ENCODE data around the gene PCK2. TPM values are rescaled to one million over a fixed set of nuclear protein-coding genes. Genes with fewer than 3 reads are reported as not detected.

Gene PCK2
- total and polyA plus RNA-seq, 4 donors = 39.8 to 250 (median 221) TPM

GRCh38 chr14:24077086-24077485, 17.0 kb upstream of the PCK2 start:
- DNase-seq (ENCODE audit: low spot score) = no peak
- Histone ChIP-seq H3K9me3 (ENCODE audit: control insufficient read depth in 4 of 4, low read length in 3 of 4) (no peaks in the 10 kb centered on the region), H3K9ac (ENCODE audit: low read depth in 1 of 2, low read length in 2 of 2) (no peak overlapping the region), H3K4me3 (ENCODE audit: low read depth in 1 of 3, low read length in 3 of 3) (no peak overlapping the region), H3K27me3 (ENCODE audit: control insufficient read depth in 4 of 4, insufficient read depth in 4 of 4, low read length in 3 of 4) (no peaks in the 10 kb centered on the region), H3K4me1 (ENCODE audit: control insufficient read depth in 4 of 4, insufficient read depth in 4 of 4, low read length in 3 of 4) (peaks cover 30 to 54% (median 48%) of the 10 kb centered on the region in 4 donors), H3K27ac (ENCODE audit: low read depth in 1 of 2, low read length in 2 of 2) (no peak overlapping the region), H3K36me3 (ENCODE audit: control insufficient read depth in 4 of 4, insufficient read depth in 3 of 4, low read depth in 1 of 4, low read length in 3 of 4) (no peaks in the 10 kb centered on the region)
- no peak for TF ChIP-seq ATF3 (IDR thresholded peaks at IDR 0.05)
- no peak for TF ChIP-seq HNF4G (IDR thresholded peaks at IDR 0.05)
- TF ChIP-seq RXRA (IDR thresholded peaks at IDR 0.05) = no peak
- no peak for TF ChIP-seq HNF4A (conservative IDR thresholded peaks at IDR 0.05)
- TF ChIP-seq FOXA1 (IDR thresholded peaks at IDR 0.05) = no peak
- TF ChIP-seq MAX (IDR thresholded peaks at IDR 0.05) = no peak
- TF ChIP-seq JUND (IDR thresholded peaks at IDR 0.05) = no peak
- TF ChIP-seq FOXA2 (IDR thresholded peaks at IDR 0.05) = no peak
- no peak for TF ChIP-seq GABPA (IDR thresholded peaks at IDR 0.05 in 1 of 2, conservative IDR thresholded peaks at IDR 0.05 in 1 of 2)
- no peak for TF ChIP-seq SP1 (IDR thresholded peaks at IDR 0.05)
- no peak for TF ChIP-seq ZBTB33 (IDR thresholded peaks at IDR 0.05)
- no peak for TF ChIP-seq RAD21 (IDR thresholded peaks at IDR 0.05)
- TF ChIP-seq YY1 (IDR thresholded peaks at IDR 0.05) = no peak
- no peak for TF ChIP-seq EGR1 (IDR thresholded peaks at IDR 0.05; ENCODE audit: low read depth in 2 of 2)
- no peak for TF ChIP-seq CTCF (IDR thresholded peaks at IDR 0.05; ENCODE audit: low read depth, low read length, missing input control)
- 96% methylated on average over 23 of the region's 23 CpGs for WGBS

GRCh38 chr14:24078146-24078545, 16.0 kb upstream of the PCK2 start:
- no peaks in the 10 kb centered on the region for H3K9me3 ChIP-seq (ENCODE audit: control insufficient read depth in 4 of 4, low read length in 3 of 4)
- H3K36me3 ChIP-seq (ENCODE audit: control insufficient read depth in 4 of 4, insufficient read depth in 3 of 4, low read depth in 1 of 4, low read length in 3 of 4) = no peaks in the 10 kb centered on the region
- no peak overlapping the region for H3K27ac ChIP-seq (ENCODE audit: low read depth in 1 of 2, low read length in 2 of 2)
- WGBS = 95% methylated on average over 3 of the region's 3 CpGs
- TF ChIP-seq FOXA2 (IDR thresholded peaks at IDR 0.05) (no peak), RXRA (IDR thresholded peaks at IDR 0.05) (no peak), SP1 (IDR thresholded peaks at IDR 0.05) (no peak), ATF3 (IDR thresholded peaks at IDR 0.05) (no peak), MAX (IDR thresholded peaks at IDR 0.05) (no peak), RAD21 (IDR thresholded peaks at IDR 0.05) (no peak), HNF4G (IDR thresholded peaks at IDR 0.05) (no peak), GABPA (IDR thresholded peaks at IDR 0.05 in 1 of 2, conservative IDR thresholded peaks at IDR 0.05 in 1 of 2) (no peak), NR2F2 (IDR thresholded peaks at IDR 0.05) (no peak), TAF1 (conservative IDR thresholded peaks at IDR 0.05) (no peak), EGR1 (IDR thresholded peaks at IDR 0.05; ENCODE audit: low read depth in 2 of 2) (no peak), CTCF (IDR thresholded peaks at IDR 0.05; ENCODE audit: low read depth, low read length, missing input control) (no peak), REST (IDR thresholded peaks at IDR 0.05) (no peak), JUND (IDR thresholded peaks at IDR 0.05) (no peak), ZBTB33 (IDR thresholded peaks at IDR 0.05) (no peak)
- DNase-seq (ENCODE audit: low spot score) = no peak
- no peak overlapping the region for H3K4me3 ChIP-seq (ENCODE audit: low read depth in 1 of 3, low read length in 3 of 3)
- H3K9ac ChIP-seq (ENCODE audit: low read depth in 1 of 2, low read length in 2 of 2) = no peak overlapping the region
- H3K4me1 ChIP-seq (ENCODE audit: control insufficient read depth in 4 of 4, insufficient read depth in 4 of 4, low read length in 3 of 4) = peaks cover 20 to 48% (median 40%) of the 10 kb centered on the region in 4 donors
- no peaks in the 10 kb centered on the region for H3K27me3 ChIP-seq (ENCODE audit: control insufficient read depth in 4 of 4, insufficient read depth in 4 of 4, low read length in 3 of 4)

Measured in liver (tissue), 9 donors.